HCEC 1CT (cell line): Measurements from ENCODE around the gene EZR.
"Not testable (repeated sequence)": the region's sequence is repeated elsewhere in the genome, so short reads cannot be mapped to it uniquely, and the experiment has no call there.

ENCODE experiments used
- DNase-seq: peaks from one replicate; pipeline ENCODE4 v3.0.0-alpha.2; 2017

Gene EZR

DNA sequence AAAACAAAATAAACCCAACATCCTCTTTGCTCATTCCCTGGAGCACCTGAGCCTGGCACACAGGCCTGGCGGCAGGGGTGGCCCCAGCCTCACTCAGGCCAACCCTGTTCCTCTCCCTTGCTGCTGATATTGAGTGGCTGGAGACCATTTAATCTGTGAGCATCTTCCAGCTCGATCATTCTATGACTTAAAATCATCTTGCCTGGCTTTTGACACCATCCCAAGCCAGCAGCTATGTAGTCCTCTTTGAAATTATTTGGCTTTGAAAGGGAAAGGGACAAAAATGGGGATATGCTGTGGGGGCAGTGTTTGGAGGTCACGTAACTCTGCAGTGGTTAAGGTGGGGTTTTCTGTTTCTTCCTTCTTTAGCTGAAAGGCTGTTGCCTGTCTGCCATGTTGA lies 22.8 kb downstream of the EZR start:
- no peak for DNase-seq

DNA sequence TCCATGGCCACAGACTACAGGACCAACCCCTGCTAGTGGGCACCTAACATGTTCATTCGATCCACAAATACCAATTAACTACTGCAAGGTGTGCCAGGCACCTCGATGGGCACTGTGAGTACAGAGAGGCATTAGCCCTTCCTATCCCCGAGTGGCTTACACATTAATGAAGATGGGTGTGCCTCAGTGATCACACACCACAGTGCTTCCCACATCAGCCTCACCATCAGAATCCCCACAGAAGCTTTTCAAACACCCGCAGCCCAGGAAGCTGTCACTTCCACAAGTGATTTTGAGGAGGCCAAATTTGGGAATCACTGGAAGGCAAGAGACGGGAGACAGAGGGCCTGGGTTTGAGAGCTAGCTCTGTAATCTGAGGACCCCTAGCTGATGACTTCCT lies 23.7 kb downstream of the EZR start:
- no peak for DNase-seq

DNA sequence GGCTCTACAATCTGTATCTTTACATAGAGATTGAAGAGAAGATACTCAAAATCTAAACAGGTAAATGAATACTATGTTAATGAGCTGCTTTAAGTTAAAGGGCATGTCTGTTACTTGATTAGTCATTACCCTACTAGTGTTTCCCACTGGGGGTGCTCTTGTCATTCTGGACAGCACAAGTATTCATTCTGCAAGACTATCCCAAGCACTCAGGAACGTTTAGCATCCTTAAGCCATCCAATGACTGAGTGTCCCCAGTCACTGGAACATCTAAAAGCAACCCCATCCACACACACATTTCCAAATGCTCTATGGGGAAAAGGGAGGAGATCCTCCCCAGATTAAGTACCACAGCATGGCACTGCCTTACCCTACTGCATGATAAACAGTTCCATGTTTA lies 25.7 kb downstream of the EZR start:
- DNase-seq: peak; percentile 56

DNA sequence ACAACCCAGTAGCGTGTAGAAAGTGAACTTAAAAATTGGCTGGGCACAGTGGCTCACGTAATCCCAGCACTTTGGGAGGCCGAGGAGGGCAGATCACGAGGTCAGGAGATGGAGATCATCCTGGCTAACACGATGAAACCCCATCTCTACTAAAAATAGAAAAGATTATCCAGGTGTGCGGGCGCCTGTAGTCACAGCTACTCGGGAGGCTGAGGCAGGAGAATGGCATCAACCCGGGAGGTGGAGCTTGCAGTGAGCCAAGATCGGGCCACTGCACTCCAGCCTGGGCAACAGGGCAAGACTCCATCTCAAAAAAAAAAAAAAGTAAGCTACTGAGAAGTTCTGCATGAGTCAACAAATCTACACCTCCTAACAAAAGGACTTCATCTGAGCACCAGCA lies 26.7 kb downstream of the EZR start:
- DNase-seq: not testable (repeated sequence)

DNA sequence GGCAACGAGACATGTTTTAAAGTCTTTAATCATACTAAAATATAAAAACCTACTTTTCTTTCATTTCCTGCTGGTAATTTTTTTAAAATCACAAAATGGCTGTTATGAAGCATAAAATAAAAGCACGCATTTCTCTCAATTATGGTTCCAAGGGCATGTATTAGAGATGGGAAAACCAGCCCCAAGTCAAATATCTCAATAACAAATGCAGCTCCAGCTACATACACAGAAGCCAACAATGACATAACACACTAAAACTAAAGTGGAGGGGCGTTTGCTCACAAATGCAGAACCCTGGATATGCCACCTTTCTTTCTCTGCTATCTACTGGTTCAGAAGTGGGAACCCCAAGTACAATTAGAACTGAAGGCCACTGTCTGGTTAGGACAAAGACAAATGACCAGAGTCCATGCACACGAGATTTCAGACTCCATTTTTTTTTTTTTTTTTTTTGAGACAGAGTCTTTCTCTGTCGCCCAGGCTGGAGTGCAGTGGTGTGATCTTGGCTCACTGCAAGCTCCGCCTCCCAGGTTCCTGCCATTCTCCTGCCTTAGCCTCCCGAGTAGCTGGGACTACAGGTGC lies 27.8 kb downstream of the EZR start:
- DNase-seq: no peak

DNA sequence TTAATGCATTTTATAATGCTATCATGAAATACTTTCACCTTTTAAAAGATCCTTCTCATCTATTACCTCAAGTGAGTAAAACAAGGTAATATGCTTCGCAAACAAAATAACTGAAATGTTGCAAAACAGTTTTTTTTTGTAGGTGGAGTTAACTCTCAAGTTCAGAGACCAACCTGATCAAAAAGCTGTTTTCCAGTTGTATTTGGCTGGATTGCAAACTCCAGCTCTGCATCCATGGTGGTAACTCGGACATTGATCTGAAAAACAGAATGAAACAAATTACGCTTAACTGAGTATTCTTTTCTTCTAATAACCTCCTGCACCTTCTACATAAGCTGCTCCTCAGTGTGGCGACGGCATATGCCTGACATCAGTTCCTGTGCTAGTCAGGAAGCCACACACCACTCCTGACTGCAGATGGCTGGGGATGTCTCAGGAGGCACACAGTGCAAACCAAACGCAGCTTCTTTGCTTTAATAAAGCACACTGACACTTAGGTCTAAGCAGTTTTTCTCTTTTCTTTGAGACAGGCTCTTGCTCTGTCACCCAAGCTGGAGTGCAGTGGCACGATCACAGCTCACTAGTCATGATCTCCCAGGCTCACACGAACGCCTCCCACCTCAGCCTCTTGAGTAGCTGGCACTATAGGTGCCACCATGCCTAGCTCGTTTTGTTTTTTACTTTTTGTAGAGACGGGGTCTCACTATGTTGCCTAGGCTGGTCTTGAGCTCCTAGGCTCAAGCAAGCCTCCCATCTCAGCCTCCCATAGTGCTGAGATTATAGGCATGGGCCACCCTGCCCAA lies 29.9 kb downstream of the EZR start:
- DNase-seq: no peak

DNA sequence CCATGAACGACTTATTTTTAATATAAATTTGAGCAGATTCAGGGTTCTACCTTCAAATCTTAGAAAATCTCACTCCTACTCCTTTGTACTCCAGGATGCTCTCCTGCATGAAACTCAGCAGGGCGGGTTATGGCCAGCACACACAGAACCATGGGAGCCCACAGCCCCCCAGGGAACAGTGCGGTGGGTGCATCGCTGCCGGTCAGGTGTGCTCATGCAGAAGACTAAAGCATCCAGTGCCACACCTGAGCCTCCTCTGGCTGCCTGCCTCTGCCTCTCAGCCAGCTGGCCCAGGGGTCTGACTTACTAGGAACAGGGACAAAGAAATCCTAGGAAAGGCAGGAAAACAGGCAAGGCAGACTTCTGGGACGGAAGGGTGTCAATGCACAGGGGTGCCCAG lies 31.8 kb downstream of the EZR start:
- DNase-seq: no peak

DNA sequence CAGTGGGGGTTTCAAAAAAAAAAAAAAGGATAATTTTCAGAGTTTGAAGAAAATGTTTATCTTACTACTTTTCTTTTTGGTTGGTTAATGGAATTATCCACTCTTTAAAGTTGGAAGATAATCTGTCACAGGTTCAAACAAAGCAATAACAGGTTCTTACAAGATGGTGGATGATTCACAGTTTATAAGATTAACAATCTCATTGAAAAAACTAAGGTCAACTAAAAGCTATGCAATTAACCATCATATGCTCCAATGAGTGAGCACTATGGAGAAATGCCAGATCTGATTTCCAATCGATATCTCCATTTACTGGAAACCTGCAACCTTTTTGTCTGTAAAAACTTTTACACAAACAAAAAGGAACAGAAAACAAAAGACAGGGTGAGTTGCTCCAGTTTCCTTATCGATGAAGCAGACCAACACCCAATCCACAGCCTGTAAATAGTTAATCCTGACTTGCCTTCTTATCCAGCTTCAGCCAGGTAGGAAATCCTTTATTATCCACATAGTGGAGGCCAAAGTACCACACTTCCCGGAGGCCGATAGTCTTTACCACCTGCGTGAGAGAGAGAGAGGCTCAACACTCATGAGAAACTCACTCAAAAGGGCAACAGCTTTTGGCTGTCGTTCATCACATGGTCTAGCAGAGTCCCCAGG lies 32.4 kb downstream of the EZR start:
- DNase-seq: no peak

DNA sequence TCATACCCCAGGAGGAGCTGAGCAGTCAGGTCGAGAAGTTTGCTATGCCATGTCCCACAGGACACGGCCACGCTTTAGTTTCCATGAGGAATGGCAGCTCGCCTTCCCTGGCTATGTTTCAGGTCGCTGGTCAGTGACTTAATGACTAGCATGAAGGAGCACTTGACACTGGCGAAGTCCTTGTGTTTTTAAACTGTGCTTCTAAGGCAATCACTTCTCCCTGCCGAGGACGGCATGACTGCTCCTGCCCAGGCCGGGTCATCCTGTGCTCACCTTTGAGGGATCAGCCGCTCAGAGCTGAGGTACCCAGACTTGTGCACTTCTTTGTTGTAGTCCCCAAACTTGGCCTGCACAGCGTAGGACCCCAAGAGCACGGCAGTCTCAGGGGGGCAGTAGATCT lies 34.1 kb downstream of the EZR start:
- no peak for DNase-seq

DNA sequence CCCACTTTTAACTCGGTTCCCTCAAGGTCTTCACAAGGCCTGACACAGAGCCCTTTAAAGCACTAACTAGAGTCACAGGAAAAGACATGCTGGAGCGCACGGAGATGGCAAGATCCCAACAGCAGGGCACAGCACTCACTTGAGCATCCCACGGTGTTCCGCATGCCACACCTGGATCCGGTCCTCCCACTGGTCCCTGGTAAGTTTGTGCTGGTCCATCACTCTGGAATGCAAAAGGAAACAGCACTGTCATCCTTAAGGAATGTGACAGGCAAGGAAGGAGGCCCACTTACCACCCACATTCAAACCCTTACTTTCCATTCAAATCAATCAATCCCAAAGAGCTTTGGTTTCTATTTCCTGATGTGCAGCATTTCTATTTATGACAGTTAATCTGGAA lies 34.7 kb downstream of the EZR start:
- peak; percentile 39 for DNase-seq

DNA sequence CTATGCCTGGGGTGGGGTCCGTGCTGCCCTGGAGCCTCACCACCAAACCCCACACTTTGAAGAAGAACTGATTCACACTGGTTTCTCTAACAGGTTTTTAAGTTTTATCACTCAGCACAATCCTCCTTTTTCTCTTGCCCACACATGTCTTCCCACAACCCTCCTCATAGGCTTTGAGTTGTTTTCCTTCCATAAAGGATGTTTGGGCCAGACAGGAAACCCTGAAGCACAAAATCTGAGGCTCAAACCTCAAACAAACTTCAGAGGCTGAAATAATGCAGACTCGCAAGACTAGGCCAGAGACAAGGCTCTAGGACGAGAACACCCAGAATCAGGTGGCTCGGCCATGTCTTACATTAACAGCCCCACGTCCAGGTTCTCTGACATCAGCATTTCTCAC lies 35.3 kb downstream of the EZR start:
- no peak for DNase-seq

DNA sequence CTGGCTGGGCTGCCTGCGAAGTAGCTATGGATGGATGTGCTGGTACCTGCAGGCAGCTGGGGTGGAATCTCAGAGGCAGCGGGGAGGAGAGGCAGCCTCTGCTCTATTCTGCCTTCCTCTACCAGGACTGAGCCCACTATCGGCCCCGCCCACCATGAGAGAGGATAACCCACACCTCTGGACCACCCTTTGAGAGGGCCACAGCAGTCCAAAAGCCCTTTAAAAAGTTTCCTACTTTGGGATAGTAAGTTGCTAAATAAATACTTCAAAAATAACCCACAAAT lies 36.1 kb downstream of the EZR start:
- no peak for DNase-seq

DNA sequence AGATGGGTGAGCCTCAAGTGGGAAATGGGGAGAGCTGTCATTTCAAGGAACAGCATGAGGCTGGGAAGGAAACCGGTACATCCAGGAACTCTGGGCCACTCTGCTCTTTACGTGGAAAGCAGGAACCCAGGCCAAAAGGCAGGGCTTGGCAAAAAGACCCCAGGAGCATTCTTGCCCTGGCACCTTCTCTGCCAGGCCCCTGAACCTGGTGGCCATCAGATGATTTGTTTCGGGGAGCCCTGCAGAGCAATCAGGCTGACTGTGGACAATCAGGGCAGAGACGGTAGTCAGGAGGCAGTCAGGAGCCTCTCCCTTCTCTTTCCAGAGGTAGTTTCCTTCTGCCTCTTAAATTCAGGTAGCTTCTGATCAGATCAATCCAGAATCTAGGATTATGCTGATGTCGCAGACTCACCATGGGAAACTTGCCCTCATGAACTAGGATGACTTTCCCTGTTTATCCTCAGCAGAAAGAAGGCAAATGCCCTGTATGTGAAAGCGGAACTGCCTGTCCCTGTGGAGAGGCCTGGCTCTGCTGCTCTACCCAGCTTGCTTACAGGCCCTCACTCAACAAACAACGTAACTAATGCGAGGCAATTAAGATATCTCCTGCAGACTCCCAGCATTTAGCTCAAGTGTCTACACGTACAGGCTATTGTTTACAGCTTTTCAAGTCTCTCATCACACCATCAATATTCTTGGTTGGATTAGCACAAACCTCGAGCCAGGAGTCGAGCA lies 36.6 kb downstream of the EZR start:
- DNase-seq: no peak

DNA sequence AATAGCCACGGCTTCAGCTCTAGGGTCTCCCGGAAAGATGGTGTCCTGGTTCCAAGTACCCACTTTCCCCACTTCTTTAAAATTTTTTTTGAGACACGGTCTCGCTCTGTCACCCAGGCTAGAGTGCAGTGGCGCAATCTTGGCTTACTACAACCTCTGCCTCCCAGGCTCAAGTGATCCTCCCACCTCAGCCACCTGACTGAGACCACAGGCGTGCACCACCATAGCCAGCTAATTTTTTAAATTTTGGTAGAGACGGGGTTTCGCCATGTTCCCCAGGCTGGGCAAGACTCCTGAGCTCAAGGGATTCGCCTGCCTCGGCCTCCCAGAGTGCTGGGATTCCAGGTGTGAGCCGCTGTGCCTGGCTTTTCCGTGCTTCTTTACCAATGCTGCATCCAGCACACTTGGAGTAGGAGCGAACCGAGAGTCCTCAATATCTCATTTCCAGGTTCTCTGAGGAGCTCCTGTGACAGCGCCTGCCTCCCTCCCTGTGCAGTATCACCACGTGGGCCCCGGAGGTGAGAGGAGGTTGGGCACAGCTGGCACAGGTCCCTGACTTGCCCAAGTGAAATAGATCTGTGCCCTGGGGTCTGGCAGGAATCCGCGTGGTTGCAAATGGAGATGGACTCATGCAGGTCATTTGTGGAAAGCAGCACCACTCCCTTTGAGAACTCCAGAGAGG lies 37.3 kb downstream of the EZR start:
- no peak for DNase-seq

DNA sequence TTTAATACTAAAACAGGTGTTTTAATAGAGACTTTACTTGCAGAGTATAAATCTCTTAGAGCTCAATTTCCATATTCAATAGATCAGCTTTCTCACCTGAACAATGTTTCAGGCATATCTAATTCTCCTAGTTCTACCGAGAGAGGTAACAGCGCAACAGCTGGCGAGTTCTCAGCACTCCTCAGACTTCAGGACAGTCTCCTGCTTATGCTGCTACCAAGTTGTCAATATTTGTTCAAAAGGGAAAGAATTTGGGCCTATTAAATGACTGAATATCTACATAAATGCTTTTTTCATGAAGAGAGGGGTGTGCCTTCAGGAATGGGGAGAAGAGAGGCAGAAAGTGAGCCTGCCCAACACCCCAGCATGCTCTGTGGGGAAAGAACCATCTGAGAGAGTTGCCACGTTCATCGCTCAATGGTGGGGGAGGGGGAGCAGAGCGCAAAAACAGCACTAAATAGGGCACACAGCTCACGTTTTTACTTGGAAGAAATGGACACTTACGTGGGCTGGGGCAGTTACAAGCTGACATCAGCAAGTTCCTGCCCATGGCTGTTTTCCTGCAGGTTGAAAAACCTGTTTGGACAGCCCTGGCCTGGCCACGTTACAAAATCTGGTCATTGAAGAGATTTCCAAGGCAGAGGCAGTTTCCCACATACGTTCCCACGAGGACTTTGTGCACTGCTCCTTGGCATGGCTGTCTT lies 38.0 kb downstream of the EZR start:
- no peak for DNase-seq

DNA sequence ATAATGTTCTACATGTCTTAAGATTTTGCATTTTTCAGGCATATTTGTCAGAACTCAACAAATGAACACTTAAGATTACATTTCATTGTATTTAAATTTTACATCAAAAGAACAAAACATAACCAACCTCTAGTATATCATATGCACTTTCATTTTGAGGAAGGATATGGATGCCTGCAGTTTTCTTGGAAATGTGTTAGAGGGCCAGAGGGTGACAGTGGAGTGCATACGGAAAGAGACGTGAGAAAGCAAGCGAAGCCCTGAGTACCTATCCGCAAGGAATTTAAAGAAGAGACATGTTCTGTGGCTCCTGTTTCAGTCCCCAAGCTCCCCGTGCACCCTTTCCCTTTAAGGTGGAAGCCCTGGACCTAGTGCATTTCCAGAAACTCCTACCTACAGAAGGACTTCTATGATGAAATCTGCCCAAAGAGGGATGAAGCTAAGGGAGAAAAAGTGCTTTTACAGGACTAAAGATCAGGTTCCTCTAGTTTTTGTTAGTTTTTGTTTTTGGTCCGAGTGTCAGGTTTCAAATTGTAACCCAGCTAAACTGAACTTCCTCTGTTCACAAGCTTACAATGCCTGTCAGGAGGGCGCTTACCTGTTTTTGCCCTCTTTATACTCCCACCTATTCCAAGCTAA lies 38.8 kb downstream of the EZR start:
- DNase-seq: no peak

DNA sequence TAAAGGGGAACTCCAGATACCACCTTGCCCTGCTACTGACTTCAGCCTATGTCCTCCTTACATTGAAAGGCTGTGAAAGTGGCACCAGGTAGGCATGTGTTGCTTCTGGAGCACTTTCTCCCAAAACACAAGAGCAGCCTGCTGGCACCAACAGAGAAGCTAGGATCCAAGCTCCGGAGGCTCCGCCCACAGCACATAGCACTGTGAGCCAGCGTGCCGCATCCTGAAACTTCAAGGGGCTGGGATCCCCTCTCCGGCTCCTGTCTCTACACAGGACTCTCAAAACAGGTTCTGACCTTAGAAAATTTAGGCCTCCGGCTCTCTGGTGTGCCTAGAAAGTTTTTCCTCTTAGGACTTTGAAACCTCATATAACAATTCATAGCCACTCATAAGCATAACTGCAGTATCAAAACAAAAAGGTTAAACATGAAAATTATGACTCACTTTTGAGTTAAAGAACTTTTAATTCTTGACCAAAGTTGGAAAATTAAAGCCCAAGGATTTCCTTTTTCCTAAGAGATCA lies 41.1 kb downstream of the EZR start:
- no peak for DNase-seq

DNA sequence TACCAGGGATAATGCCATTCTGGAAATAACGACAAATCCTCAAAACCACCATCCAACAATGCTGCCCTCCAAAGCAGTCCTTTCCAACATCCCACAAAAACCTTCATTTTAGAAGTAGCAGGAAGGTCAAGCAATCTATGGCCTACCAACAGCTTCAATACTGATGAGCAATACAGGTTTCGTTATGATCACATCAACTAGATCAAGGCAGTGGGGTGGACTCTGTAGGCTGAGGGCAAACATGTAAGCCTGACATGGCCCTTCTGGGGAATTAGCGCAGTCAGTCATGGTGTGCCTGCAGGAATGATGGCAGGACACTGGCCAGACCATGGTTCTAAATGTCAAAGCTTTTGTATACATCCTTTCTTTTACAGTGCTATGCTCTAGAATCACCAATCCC lies 41.7 kb downstream of the EZR start:
- DNase-seq: no peak

DNA sequence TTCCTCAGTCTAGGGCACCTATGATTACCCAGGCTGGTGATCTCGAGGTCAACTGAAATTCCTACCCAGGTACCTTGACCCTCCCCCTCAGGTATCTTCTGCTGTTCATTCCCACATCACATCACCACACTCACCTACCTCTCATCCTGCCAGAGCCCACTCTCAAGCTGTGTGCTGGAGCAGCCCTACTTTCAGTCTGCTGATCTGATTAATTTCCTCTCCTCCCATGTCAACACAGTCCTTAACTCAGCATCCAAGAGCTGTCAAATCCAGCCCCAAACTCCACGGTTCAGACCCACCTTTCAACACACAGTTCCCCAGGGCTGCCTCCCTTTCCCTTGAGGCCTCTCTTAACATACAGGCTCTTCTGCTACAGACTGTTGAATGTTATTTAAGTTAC lies 42.4 kb downstream of the EZR start:
- DNase-seq: no peak

DNA sequence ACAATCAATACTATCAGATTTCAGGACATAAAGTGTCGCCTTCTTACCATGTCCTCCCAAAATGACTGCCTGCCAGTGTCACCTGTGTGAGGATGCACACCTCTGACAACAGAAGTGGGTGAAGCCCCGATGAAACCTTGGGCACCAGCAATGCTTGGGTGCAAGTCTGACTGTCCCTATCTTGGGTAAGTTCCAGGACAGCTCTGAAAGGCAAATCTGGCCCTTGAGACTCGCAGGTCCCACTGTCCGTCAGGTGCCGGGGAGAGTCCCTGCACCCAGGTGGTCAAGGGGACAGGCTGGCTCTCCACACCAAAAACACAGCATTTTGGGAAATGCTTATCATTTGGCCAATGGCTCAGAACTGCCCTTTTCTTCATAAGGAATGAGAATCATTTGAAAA lies 43.3 kb downstream of the EZR start:
- DNase-seq: no peak

DNA sequence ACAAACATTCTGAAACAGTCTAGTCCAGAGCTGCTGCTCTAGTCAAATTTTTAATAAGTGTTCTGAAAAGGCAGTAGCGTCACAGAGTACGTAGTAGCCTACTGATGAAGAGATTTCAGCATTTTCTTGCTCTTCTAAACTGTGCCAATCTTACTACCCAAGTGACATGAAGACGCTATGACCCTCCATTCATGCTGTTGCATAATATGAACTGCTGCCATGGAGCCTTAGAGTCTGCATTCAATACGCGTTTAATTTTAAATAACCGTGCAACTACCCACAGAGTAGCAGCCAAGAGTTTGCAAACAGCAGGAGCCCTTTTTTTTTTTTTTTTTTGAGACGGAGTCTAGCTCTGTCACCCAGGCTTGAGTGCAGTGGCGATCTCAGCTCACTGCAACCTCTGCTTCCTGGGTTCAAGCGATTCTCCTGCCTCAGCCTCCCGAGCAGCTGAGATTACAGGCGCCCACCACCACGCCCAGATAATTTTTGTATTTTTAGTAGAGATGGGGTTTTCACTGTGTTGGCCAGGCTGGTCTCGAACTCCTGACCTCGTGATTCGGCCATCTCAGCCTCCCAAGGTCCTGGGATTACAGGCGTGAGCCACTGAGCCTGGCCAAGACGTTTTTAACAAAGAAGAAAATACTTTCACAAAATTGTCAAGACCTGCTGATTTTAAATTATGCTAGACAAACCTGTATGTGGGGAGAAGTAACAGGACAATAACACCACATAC lies 44.3 kb downstream of the EZR start:
- DNase-seq: no peak
